ENCODE measurements around the gene KRTAP19-1.

The KRTAP19-1 gene

DNA sequence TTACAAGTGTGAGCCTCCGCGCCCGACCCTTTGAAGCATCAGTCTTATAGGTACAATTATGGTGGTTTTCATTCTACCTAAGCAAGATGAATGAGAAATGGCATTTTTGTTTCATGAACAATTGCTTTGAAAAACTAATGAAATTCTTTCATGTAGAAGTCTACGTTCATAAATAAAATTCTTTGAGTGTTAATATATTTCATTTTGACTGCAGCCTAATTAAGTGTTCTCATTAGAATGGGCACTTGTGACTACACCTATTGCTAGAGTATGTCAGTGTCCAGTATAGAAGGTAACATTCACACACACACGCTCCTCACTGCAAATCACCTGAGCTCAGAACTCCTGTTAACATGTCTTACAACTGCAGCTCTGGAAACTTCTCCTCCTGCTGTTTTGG is 40.2 kb downstream of the KRTAP19-1 start, which contains the start of gene KRTAP15-1:
Gene KRTAP15-1, plus strand, starts transcription at position 301 of the 400 bp plus-strand sequence. Its CDS starts 53 bp downstream, at position 354.
- no peak within 1 kb of the TSS for H3K4me3 ChIP-seq (ENCODE audit: insufficient read depth, low read length, poor library complexity, severe bottlenecking)
- H4K20me1 ChIP-seq (ENCODE audit: low read depth, low read length) = no peaks in the 10 kb centered on the region
- no peak for TF ChIP-seq EZH2phosphoT487 (conservative IDR thresholded peaks at IDR 0.05; ENCODE audit: low read length)
- TF ChIP-seq, protein P1, sequence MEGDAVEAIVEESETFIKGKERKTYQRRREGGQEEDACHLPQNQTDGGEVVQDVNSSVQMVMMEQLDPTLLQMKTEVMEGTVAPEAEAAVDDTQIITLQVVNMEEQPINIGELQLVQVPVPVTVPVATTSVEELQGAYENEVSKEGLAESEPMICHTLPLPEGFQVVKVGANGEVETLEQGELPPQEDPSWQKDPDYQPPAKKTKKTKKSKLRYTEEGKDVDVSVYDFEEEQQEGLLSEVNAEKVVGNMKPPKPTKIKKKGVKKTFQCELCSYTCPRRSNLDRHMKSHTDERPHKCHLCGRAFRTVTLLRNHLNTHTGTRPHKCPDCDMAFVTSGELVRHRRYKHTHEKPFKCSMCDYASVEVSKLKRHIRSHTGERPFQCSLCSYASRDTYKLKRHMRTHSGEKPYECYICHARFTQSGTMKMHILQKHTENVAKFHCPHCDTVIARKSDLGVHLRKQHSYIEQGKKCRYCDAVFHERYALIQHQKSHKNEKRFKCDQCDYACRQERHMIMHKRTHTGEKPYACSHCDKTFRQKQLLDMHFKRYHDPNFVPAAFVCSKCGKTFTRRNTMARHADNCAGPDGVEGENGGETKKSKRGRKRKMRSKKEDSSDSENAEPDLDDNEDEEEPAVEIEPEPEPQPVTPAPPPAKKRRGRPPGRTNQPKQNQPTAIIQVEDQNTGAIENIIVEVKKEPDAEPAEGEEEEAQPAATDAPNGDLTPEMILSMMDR (IDR thresholded peaks at IDR 0.05; ENCODE audit: insufficient read depth, low read length, poor library complexity, severe bottlenecking) = no peak
- H3K9me2 ChIP-seq (replicated peaks; ENCODE audit: insufficient read depth, low read length) = no peaks in the 10 kb centered on the region
- H3K36me3 ChIP-seq (ENCODE audit: low read length) = no peaks in the 10 kb centered on the region
- no peaks in the 10 kb centered on the region for H3K79me2 ChIP-seq (ENCODE audit: insufficient read depth, low read length)
- H3F3A ChIP-seq (ENCODE audit: insufficient read depth) = no peaks in the 10 kb centered on the region
- 0 out of 2 replicates have a peak, but pooled peaks cover 6% of the 10 kb centered on the region for H3K9me3 ChIP-seq (ENCODE audit: insufficient read depth, low read length)
- H3K27ac ChIP-seq (ENCODE audit: low read depth, low read length) = no peak within 1 kb of the TSS
- no peaks in the 10 kb centered on the region for H3K27me3 ChIP-seq (ENCODE audit: low read length)
- H3K4me2 ChIP-seq (ENCODE audit: low read depth, low read length, poor library complexity, severe bottlenecking) = no peak within 1 kb of the TSS
- no peak within 1 kb of the TSS for H2AFZ ChIP-seq (ENCODE audit: low read depth, low read length, severe bottlenecking)
- no peak within 1 kb of the TSS for H3K9ac ChIP-seq (ENCODE audit: low read length)

DNA sequence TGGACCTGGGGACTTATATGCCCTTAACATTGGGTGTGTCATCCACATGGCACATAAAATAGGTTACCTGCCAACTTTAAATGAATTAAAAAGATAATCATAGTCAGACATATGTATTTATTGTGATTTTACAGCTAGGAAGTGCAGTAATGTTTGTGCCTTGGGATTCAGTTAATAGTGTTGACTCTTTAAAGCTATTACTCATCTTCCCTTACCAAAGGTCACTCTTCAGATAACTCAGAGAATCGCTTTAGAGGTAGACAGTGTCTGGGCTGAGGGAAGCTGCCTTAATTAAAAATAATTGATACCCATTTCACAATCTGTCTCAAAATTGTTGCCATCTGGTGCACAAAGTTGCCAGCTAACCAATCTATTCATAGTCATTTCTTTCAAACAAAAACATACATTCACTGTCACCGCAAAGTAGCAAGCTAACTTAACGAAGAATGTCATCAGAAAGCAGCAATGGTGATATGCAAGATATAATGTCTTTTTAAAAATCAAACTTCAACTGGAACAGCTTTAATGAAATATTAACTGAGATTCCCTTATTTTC is 43.1 kb downstream of the KRTAP19-1 start:
- TF ChIP-seq, protein P1 (IDR thresholded peaks at IDR 0.05; ENCODE audit: insufficient read depth, low read length, poor library complexity, severe bottlenecking) = no peak
- TF ChIP-seq EZH2phosphoT487 (conservative IDR thresholded peaks at IDR 0.05; ENCODE audit: low read length) = no peak
- Histone ChIP-seq H3K4me3 (ENCODE audit: insufficient read depth, low read length, poor library complexity, severe bottlenecking) (no peak overlapping the region), H3K27me3 (ENCODE audit: low read length) (no peaks in the 10 kb centered on the region), H3K9me2 (replicated peaks; ENCODE audit: insufficient read depth, low read length) (no peaks in the 10 kb centered on the region), H3K4me2 (ENCODE audit: low read depth, low read length, poor library complexity, severe bottlenecking) (no peak overlapping the region), H3K79me2 (ENCODE audit: insufficient read depth, low read length) (no peaks in the 10 kb centered on the region), H3K36me3 (ENCODE audit: low read length) (no peaks in the 10 kb centered on the region), H4K20me1 (ENCODE audit: low read depth, low read length) (no peaks in the 10 kb centered on the region), H2AFZ (ENCODE audit: low read depth, low read length, severe bottlenecking) (no peak overlapping the region), H3K27ac (ENCODE audit: low read depth, low read length) (no peak overlapping the region), H3K9ac (ENCODE audit: low read length) (no peak overlapping the region), H3K9me3 (ENCODE audit: insufficient read depth, low read length) (0 out of 2 replicates have a peak, but pooled peaks cover 6% of the 10 kb centered on the region), H3F3A (ENCODE audit: insufficient read depth) (no peaks in the 10 kb centered on the region)

DNA sequence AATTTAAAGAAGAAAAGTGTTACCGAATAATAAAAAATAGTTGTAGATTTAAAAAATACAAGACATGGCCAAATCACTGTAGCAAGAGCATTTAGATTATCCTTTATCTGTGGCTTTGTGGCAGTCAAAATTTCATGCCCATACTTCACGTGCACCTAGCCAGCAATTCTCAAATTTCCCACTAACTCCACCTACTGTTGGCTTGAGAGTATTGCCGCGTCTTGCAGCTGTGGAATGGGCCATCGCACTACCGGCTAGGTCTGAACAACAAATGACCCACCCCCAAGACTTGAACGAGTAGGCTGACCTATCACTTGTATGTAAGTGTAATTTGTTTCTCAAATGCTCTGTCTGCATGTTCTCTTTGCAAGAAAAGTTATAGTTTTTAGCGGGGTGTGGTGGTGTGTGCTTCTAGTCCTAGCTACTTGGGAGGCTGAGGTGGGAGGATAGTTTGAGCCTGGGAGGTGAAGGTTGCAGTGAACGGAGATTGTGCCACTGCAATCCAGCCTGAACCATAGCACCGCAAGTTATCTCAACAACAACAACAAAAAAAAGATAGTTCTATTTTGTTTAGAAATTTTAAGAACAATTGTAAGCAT is 46.0 kb downstream of the KRTAP19-1 start:
- no peaks in the 10 kb centered on the region for H3K36me3 ChIP-seq (ENCODE audit: low read length)
- H3K9ac ChIP-seq (ENCODE audit: low read length) = no peak overlapping the region
- H3K27ac ChIP-seq (ENCODE audit: low read depth, low read length) = no peak overlapping the region
- no peak overlapping the region for H3K4me3 ChIP-seq (ENCODE audit: insufficient read depth, low read length, poor library complexity, severe bottlenecking)
- H3K27me3 ChIP-seq (ENCODE audit: low read length) = no peaks in the 10 kb centered on the region
- no peak for TF ChIP-seq EZH2phosphoT487 (conservative IDR thresholded peaks at IDR 0.05; ENCODE audit: low read length)
- TF ChIP-seq, protein P1 (IDR thresholded peaks at IDR 0.05; ENCODE audit: insufficient read depth, low read length, poor library complexity, severe bottlenecking) = peak; percentile 49
- no peaks in the 10 kb centered on the region for H3F3A ChIP-seq (ENCODE audit: insufficient read depth)
- no peaks in the 10 kb centered on the region for H3K9me2 ChIP-seq (replicated peaks; ENCODE audit: insufficient read depth, low read length)
- no peak overlapping the region for H2AFZ ChIP-seq (ENCODE audit: low read depth, low read length, severe bottlenecking)
- no peaks in the 10 kb centered on the region for H3K9me3 ChIP-seq (ENCODE audit: insufficient read depth, low read length)
- H4K20me1 ChIP-seq (ENCODE audit: low read depth, low read length) = no peaks in the 10 kb centered on the region
- H3K79me2 ChIP-seq (ENCODE audit: insufficient read depth, low read length) = no peaks in the 10 kb centered on the region
- H3K4me2 ChIP-seq (ENCODE audit: low read depth, low read length, poor library complexity, severe bottlenecking) = no peak overlapping the region

Data from SU-DHL-6 (cell line).